ENCODE results near the gene GTF2F2.
"Not testable (repeated sequence)": the region's sequence is repeated elsewhere in the genome, so short reads cannot be mapped to it uniquely, and the experiment has no call there.

The GTF2F2 gene

GRCh38 chr13:45180713-45181601 lies 60.6 kb downstream of the GTF2F2 start:
- Histone ChIP-seq H3K27me3 (ENCODE audit: insufficient read depth, low read length) (no peaks in the 10 kb centered on the region), H3K36me3 (ENCODE audit: insufficient read depth, low read length) (no peaks in the 10 kb centered on the region), H3K4me1 (ENCODE audit: control insufficient read depth, insufficient read depth, low read length, unreplicated experiment) (peaks cover 34% of the 10 kb centered on the region), H2AFZ (ENCODE audit: low read length, unreplicated experiment) (no peak overlapping the region), H3K79me2 (ENCODE audit: control insufficient read depth, insufficient read depth, low read length, unreplicated experiment) (peaks cover 12% of the 10 kb centered on the region), H3K4me3 (ENCODE audit: low read depth, low read length) (no peak overlapping the region), H3K27ac (ENCODE audit: low read depth, low read length) (peak overlapping the region; percentile 7; the same call in 1 of the 2 replicates)

- no peak overlapping the region for H2AFZ ChIP-seq (ENCODE audit: low read length, unreplicated experiment)
These were observed 64.4 kb downstream of the GTF2F2 start for GRCh38 chr13:45184693-45185092.

GRCh38 chr13:45185286-45185685 lies 65.0 kb downstream of the GTF2F2 start:
- Histone ChIP-seq H3K79me2 (ENCODE audit: control insufficient read depth, insufficient read depth, low read length, unreplicated experiment) (peaks cover 4% of the 10 kb centered on the region), H3K4me3 (ENCODE audit: low read depth, low read length) (no peak overlapping the region), H3K36me3 (ENCODE audit: insufficient read depth, low read length) (no peaks in the 10 kb centered on the region)

More at GRCh38 chr13:45184693-45185092, 64.4 kb downstream of the GTF2F2 start:
- Histone ChIP-seq H3K4me3 (ENCODE audit: low read depth, low read length) (no peak overlapping the region), H3K4me1 (ENCODE audit: control insufficient read depth, insufficient read depth, low read length, unreplicated experiment) (peaks cover 11% of the 10 kb centered on the region), H3K36me3 (ENCODE audit: insufficient read depth, low read length) (no peaks in the 10 kb centered on the region), H3K27ac (ENCODE audit: low read depth, low read length) (no peak overlapping the region), H3K79me2 (ENCODE audit: control insufficient read depth, insufficient read depth, low read length, unreplicated experiment) (peaks cover 4% of the 10 kb centered on the region), H3K27me3 (ENCODE audit: insufficient read depth, low read length) (no peaks in the 10 kb centered on the region)

GRCh38 chr13:45189077-45189476 lies 68.8 kb downstream of the GTF2F2 start:
- H3K36me3 ChIP-seq (ENCODE audit: insufficient read depth, low read length); H3K4me3 ChIP-seq (ENCODE audit: low read depth, low read length); H3K27me3 ChIP-seq (ENCODE audit: insufficient read depth, low read length); H3K27ac ChIP-seq (ENCODE audit: low read depth, low read length); H3K79me2 ChIP-seq (ENCODE audit: control insufficient read depth, insufficient read depth, low read length, unreplicated experiment); H2AFZ ChIP-seq (ENCODE audit: low read length, unreplicated experiment): not testable (repeated sequence)
- peaks cover 16% of the 10 kb centered on the region for H3K4me1 ChIP-seq (ENCODE audit: control insufficient read depth, insufficient read depth, low read length, unreplicated experiment)

More at GRCh38 chr13:45185286-45185685, 65.0 kb downstream of the GTF2F2 start:
- H3K27ac ChIP-seq (ENCODE audit: low read depth, low read length): no peak overlapping the region
- peaks cover 8% of the 10 kb centered on the region for H3K4me1 ChIP-seq (ENCODE audit: control insufficient read depth, insufficient read depth, low read length, unreplicated experiment)
- H3K27me3 ChIP-seq (ENCODE audit: insufficient read depth, low read length): no peaks in the 10 kb centered on the region
- no peak overlapping the region for H2AFZ ChIP-seq (ENCODE audit: low read length, unreplicated experiment)

GRCh38 chr13:45189511-45189910 lies 69.2 kb downstream of the GTF2F2 start:
- peaks cover 16% of the 10 kb centered on the region for H3K4me1 ChIP-seq (ENCODE audit: control insufficient read depth, insufficient read depth, low read length, unreplicated experiment)
- not testable (repeated sequence) for H3K27ac ChIP-seq (ENCODE audit: low read depth, low read length); H3K27me3 ChIP-seq (ENCODE audit: insufficient read depth, low read length); H3K79me2 ChIP-seq (ENCODE audit: control insufficient read depth, insufficient read depth, low read length, unreplicated experiment); H3K36me3 ChIP-seq (ENCODE audit: insufficient read depth, low read length); H3K4me3 ChIP-seq (ENCODE audit: low read depth, low read length); H2AFZ ChIP-seq (ENCODE audit: low read length, unreplicated experiment)

GRCh38 chr13:45191874-45192273 lies 71.6 kb downstream of the GTF2F2 start:
- H3K4me3 ChIP-seq (ENCODE audit: low read depth, low read length): no peak overlapping the region
- no peak overlapping the region for H3K27ac ChIP-seq (ENCODE audit: low read depth, low read length)
- H3K79me2 ChIP-seq (ENCODE audit: control insufficient read depth, insufficient read depth, low read length, unreplicated experiment): peaks cover 2% of the 10 kb centered on the region
- H3K36me3 ChIP-seq (ENCODE audit: insufficient read depth, low read length): no peaks in the 10 kb centered on the region
- no peak overlapping the region for H2AFZ ChIP-seq (ENCODE audit: low read length, unreplicated experiment)
- peaks cover 38% of the 10 kb centered on the region for H3K4me1 ChIP-seq (ENCODE audit: control insufficient read depth, insufficient read depth, low read length, unreplicated experiment)
- no peaks in the 10 kb centered on the region for H3K27me3 ChIP-seq (ENCODE audit: insufficient read depth, low read length)

- H2AFZ ChIP-seq (ENCODE audit: low read length, unreplicated experiment): no peak overlapping the region
- H3K27ac ChIP-seq (ENCODE audit: low read depth, low read length): no peak overlapping the region
- H3K36me3 ChIP-seq (ENCODE audit: insufficient read depth, low read length): no peaks in the 10 kb centered on the region
- peaks cover 47% of the 10 kb centered on the region for H3K4me1 ChIP-seq (ENCODE audit: control insufficient read depth, insufficient read depth, low read length, unreplicated experiment)
- H3K4me3 ChIP-seq (ENCODE audit: low read depth, low read length): no peak overlapping the region
- H3K79me2 ChIP-seq (ENCODE audit: control insufficient read depth, insufficient read depth, low read length, unreplicated experiment): peaks cover 8% of the 10 kb centered on the region
- H3K27me3 ChIP-seq (ENCODE audit: insufficient read depth, low read length): no peaks in the 10 kb centered on the region
These were observed 74.0 kb downstream of the GTF2F2 start for GRCh38 chr13:45194081-45194939.

- Histone ChIP-seq H3K79me2 (ENCODE audit: control insufficient read depth, insufficient read depth, low read length, unreplicated experiment) (peaks cover 8% of the 10 kb centered on the region), H3K4me3 (ENCODE audit: low read depth, low read length) (peak overlapping the region; percentile 9; the same call in 1 of the 2 replicates), H3K36me3 (ENCODE audit: insufficient read depth, low read length) (no peaks in the 10 kb centered on the region), H3K27ac (ENCODE audit: low read depth, low read length) (peak overlapping the region; percentile 32; the same call in 1 of the 2 replicates), H3K27me3 (ENCODE audit: insufficient read depth, low read length) (no peaks in the 10 kb centered on the region), H2AFZ (ENCODE audit: low read length, unreplicated experiment) (no peak overlapping the region), H3K4me1 (ENCODE audit: control insufficient read depth, insufficient read depth, low read length, unreplicated experiment) (peaks cover 54% of the 10 kb centered on the region)
These were observed 75.1 kb downstream of the GTF2F2 start for GRCh38 chr13:45195421-45195820.

- peak overlapping the region; percentile 11; the same call in 1 of the 2 replicates for H3K27ac ChIP-seq (ENCODE audit: low read depth, low read length)
- no peak overlapping the region for H2AFZ ChIP-seq (ENCODE audit: low read length, unreplicated experiment)
- no peaks in the 10 kb centered on the region for H3K27me3 ChIP-seq (ENCODE audit: insufficient read depth, low read length)
- H3K4me1 ChIP-seq (ENCODE audit: control insufficient read depth, insufficient read depth, low read length, unreplicated experiment): peaks cover 60% of the 10 kb centered on the region
- H3K79me2 ChIP-seq (ENCODE audit: control insufficient read depth, insufficient read depth, low read length, unreplicated experiment): peaks cover 8% of the 10 kb centered on the region
- no peak overlapping the region for H3K4me3 ChIP-seq (ENCODE audit: low read depth, low read length)
- H3K36me3 ChIP-seq (ENCODE audit: insufficient read depth, low read length): no peaks in the 10 kb centered on the region
These were observed 75.8 kb downstream of the GTF2F2 start for GRCh38 chr13:45196096-45196495.

- Histone ChIP-seq H3K27ac (ENCODE audit: low read depth, low read length) (peak overlapping the region; percentile 11; the same call in 1 of the 2 replicates), H2AFZ (ENCODE audit: low read length, unreplicated experiment) (no peak overlapping the region), H3K4me3 (ENCODE audit: low read depth, low read length) (no peak overlapping the region), H3K4me1 (ENCODE audit: control insufficient read depth, insufficient read depth, low read length, unreplicated experiment) (peaks cover 58% of the 10 kb centered on the region), H3K27me3 (ENCODE audit: insufficient read depth, low read length) (no peaks in the 10 kb centered on the region), H3K36me3 (ENCODE audit: insufficient read depth, low read length) (no peaks in the 10 kb centered on the region), H3K79me2 (ENCODE audit: control insufficient read depth, insufficient read depth, low read length, unreplicated experiment) (peaks cover 8% of the 10 kb centered on the region)
These were observed 76.3 kb downstream of the GTF2F2 start for GRCh38 chr13:45196622-45197021.
